ENCODE results near the gene GJB3.
"Not testable (repeated sequence)": the region's sequence is repeated elsewhere in the genome, so short reads cannot be mapped to it uniquely, and the experiment has no call there.

GJB3 gene

DNA sequence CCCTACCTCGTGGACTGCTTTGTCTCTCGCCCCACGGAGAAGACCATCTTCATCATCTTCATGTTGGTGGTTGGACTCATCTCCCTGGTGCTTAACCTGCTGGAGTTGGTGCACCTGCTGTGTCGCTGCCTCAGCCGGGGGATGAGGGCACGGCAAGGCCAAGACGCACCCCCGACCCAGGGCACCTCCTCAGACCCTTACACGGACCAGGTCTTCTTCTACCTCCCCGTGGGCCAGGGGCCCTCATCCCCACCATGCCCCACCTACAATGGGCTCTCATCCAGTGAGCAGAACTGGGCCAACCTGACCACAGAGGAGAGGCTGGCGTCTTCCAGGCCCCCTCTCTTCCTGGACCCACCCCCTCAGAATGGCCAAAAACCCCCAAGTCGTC, 13.8 kb downstream of the GJB3 start:
- H3K27me3 ChIP-seq (ENCODE audit: control insufficient read depth, insufficient read depth, low read length, poor library complexity, severe bottlenecking): peaks cover 22% of the 10 kb centered on the region
- H3K9me3 ChIP-seq (ENCODE audit: control insufficient read depth, low read length): no peaks in the 10 kb centered on the region
- H3K4me3 ChIP-seq (ENCODE audit: insufficient read depth, low read depth, low read length): no peak overlapping the region
- H3K4me1 ChIP-seq (ENCODE audit: control insufficient read depth, insufficient read depth, low read length): peaks cover 3% of the 10 kb centered on the region
- 92 to 94% methylated on average over 12 of the region's 12 CpGs for WGBS, 2 experiments
- H3K27ac ChIP-seq (ENCODE audit: insufficient read depth, low read depth, low read length, poor library complexity, severe bottlenecking): no peak overlapping the region
- no peaks in the 10 kb centered on the region for H3K36me3 ChIP-seq (ENCODE audit: control insufficient read depth, insufficient read depth, low read length)

DNA sequence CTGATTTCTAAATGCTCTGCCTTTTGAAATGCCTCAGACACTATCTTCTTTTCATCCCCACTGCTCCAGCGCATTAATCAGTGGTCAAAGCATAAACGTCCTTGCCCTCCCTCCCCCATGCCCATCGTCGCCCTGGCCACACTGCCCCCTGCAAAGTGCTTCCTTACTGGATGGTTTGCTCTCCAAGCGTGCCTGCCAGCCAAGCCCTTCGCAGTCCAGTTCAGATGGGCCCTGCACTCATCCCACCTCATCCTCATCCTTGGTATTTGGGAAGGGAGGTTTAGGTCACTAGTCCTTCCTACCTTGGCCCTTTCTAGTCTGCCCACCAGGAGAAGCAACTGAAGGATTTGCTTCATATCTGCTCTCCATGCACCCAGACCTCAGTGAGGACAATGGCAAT, 14.9 kb downstream of the GJB3 start:
- no peaks in the 10 kb centered on the region for H3K9me3 ChIP-seq (ENCODE audit: control insufficient read depth, low read length)
- H3K27me3 ChIP-seq (ENCODE audit: control insufficient read depth, insufficient read depth, low read length, poor library complexity, severe bottlenecking): peaks cover 22% of the 10 kb centered on the region
- H3K4me3 ChIP-seq (ENCODE audit: insufficient read depth, low read depth, low read length): no peak overlapping the region
- no peak overlapping the region for H3K27ac ChIP-seq (ENCODE audit: insufficient read depth, low read depth, low read length, poor library complexity, severe bottlenecking)
- WGBS, 2 experiments: 85 to 91% methylated on average over 6 of the region's 6 CpGs
- no peaks in the 10 kb centered on the region for H3K36me3 ChIP-seq (ENCODE audit: control insufficient read depth, insufficient read depth, low read length)
- H3K4me1 ChIP-seq (ENCODE audit: control insufficient read depth, insufficient read depth, low read length): peaks cover 3% of the 10 kb centered on the region

DNA sequence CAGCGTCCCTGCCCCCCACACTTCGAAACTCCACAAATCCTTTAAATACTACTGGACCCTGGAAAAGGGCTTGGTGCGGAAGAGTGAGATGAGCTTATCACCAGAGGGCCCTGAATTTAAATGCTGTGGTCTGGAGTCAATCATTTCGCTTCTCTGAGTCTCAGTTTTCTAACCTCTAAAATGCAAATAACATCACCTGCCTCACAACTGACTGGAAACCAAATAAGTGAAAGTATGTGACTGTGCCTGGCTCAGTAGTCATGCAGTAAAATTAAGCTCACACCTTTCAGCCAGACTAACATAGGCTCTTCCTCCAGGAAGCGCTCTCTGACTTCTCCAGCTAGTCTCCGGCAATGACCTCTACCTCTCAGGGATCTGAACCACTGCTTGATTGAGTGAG, 16.0 kb downstream of the GJB3 start:
- H3K4me3 ChIP-seq (ENCODE audit: insufficient read depth, low read depth, low read length): no peak overlapping the region
- H3K4me1 ChIP-seq (ENCODE audit: control insufficient read depth, insufficient read depth, low read length): peaks cover 3% of the 10 kb centered on the region
- H3K36me3 ChIP-seq (ENCODE audit: control insufficient read depth, insufficient read depth, low read length): no peaks in the 10 kb centered on the region
- H3K9me3 ChIP-seq (ENCODE audit: control insufficient read depth, low read length): no peaks in the 10 kb centered on the region
- 82 to 85% methylated on average over 6 of the region's 6 CpGs for WGBS, 2 experiments
- H3K27me3 ChIP-seq (ENCODE audit: control insufficient read depth, insufficient read depth, low read length, poor library complexity, severe bottlenecking): peaks cover 16% of the 10 kb centered on the region
- no peak overlapping the region for H3K27ac ChIP-seq (ENCODE audit: insufficient read depth, low read depth, low read length, poor library complexity, severe bottlenecking)

- Histone ChIP-seq H3K4me3 (ENCODE audit: insufficient read depth, low read depth, low read length) (no peak overlapping the region), H3K36me3 (ENCODE audit: control insufficient read depth, insufficient read depth, low read length) (no peaks in the 10 kb centered on the region), H3K27me3 (ENCODE audit: control insufficient read depth, insufficient read depth, low read length, poor library complexity, severe bottlenecking) (no peaks in the 10 kb centered on the region), H3K4me1 (ENCODE audit: control insufficient read depth, insufficient read depth, low read length) (no peaks in the 10 kb centered on the region), H3K9me3 (ENCODE audit: control insufficient read depth, low read length) (no peaks in the 10 kb centered on the region), H3K27ac (ENCODE audit: insufficient read depth, low read depth, low read length, poor library complexity, severe bottlenecking) (no peak overlapping the region)
- 85 to 98% methylated on average over 6 of the region's 6 CpGs for WGBS, 2 experiments
These were observed 19.2 kb downstream of the GJB3 start for GRCh38 chr1:34800214-34800613.

DNA sequence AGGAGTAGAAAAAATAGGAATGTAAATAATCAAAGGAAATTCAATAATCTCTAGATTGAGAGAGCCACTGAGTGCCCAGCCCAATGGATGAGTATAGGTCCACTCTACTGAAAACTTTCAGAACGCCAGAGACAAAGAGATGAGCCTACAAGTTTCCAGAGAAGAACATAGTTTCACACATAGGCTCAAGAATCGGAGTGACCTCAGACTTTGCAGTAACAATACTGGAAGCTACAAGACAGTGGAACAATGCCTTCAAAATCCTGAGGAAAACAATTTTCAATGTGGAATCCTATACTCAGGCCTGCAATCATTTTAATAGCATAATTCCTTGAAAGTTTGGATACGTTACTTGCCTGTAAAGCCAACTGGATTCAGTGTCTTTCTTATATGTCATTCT, 22.8 kb downstream of the GJB3 start:
- Histone ChIP-seq H3K9me3 (ENCODE audit: control insufficient read depth, low read length) (no peaks in the 10 kb centered on the region), H3K36me3 (ENCODE audit: control insufficient read depth, insufficient read depth, low read length) (no peaks in the 10 kb centered on the region), H3K4me3 (ENCODE audit: insufficient read depth, low read depth, low read length) (no peak overlapping the region), H3K4me1 (ENCODE audit: control insufficient read depth, insufficient read depth, low read length) (no peaks in the 10 kb centered on the region), H3K27me3 (ENCODE audit: control insufficient read depth, insufficient read depth, low read length, poor library complexity, severe bottlenecking) (no peaks in the 10 kb centered on the region), H3K27ac (ENCODE audit: insufficient read depth, low read depth, low read length, poor library complexity, severe bottlenecking) (no peak overlapping the region)
- 92 to 95% methylated on average over 3 of the region's 3 CpGs for whole genome bisulfite sequencing, 2 experiments

GRCh38 chr1:34806396-34806795, 25.4 kb downstream of the GJB3 start:
- no peaks in the 10 kb centered on the region for H3K36me3 ChIP-seq (ENCODE audit: control insufficient read depth, insufficient read depth, low read length)
- H3K27me3 ChIP-seq (ENCODE audit: control insufficient read depth, insufficient read depth, low read length, poor library complexity, severe bottlenecking): no peaks in the 10 kb centered on the region
- no peak overlapping the region for H3K27ac ChIP-seq (ENCODE audit: insufficient read depth, low read depth, low read length, poor library complexity, severe bottlenecking)
- 86 to 89% methylated on average over 3 of the region's 3 CpGs for WGBS, 2 experiments
- H3K4me1 ChIP-seq (ENCODE audit: control insufficient read depth, insufficient read depth, low read length): no peaks in the 10 kb centered on the region
- no peak overlapping the region for H3K4me3 ChIP-seq (ENCODE audit: insufficient read depth, low read depth, low read length)
- no peaks in the 10 kb centered on the region for H3K9me3 ChIP-seq (ENCODE audit: control insufficient read depth, low read length)

DNA sequence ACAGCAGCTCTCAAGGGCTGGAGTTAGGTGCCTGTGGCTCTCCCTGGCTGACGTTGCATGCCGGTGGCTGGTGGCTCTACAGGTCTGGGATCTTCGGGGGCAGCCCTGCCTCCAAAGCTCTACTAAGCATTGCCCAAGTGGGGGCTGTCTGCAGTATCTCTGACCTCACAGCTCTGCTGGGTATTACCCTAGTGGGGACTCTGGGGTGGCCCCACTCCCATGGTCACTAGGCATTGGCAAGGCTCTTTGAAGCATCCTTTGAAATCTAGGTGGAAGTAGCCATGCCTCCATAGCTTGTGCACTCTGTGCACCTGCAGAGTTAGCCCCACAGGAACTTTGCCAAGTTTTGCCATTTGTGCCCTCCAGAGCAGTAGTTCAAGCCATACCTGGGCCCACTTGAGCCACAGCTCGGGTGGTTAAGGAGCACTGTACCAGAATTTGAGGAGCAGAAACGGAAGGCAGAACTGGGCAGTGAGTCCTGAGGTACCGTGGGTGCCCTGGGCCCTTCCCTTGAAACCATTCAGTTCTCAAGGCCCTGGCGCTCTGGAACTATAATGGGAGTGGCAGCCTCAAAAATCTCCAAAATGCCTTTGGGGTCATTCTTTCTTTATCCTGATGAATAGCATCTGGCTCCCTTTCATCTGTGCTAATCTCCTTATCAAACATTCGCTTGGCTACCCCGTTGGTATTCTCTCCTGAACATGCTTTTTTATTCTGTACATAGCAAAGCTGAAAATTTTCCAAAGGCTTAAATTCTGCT, 27.2 kb downstream of the GJB3 start:
- no peaks in the 10 kb centered on the region for H3K4me1 ChIP-seq (ENCODE audit: control insufficient read depth, insufficient read depth, low read length)
- H3K27me3 ChIP-seq (ENCODE audit: control insufficient read depth, insufficient read depth, low read length, poor library complexity, severe bottlenecking): no peaks in the 10 kb centered on the region
- H3K9me3 ChIP-seq (ENCODE audit: control insufficient read depth, low read length): no peaks in the 10 kb centered on the region
- no peak overlapping the region for H3K4me3 ChIP-seq (ENCODE audit: insufficient read depth, low read depth, low read length)
- H3K36me3 ChIP-seq (ENCODE audit: control insufficient read depth, insufficient read depth, low read length): no peaks in the 10 kb centered on the region
- 89 to 90% methylated on average over 9 of the region's 9 CpGs for WGBS, 2 experiments
- no peak overlapping the region for H3K27ac ChIP-seq (ENCODE audit: insufficient read depth, low read depth, low read length, poor library complexity, severe bottlenecking)

GRCh38 chr1:34810781-34811180, 29.8 kb downstream of the GJB3 start:
- H3K4me3 ChIP-seq (ENCODE audit: insufficient read depth, low read depth, low read length); H3K36me3 ChIP-seq (ENCODE audit: control insufficient read depth, insufficient read depth, low read length); H3K9me3 ChIP-seq (ENCODE audit: control insufficient read depth, low read length); H3K4me1 ChIP-seq (ENCODE audit: control insufficient read depth, insufficient read depth, low read length); H3K27ac ChIP-seq (ENCODE audit: insufficient read depth, low read depth, low read length, poor library complexity, severe bottlenecking); H3K27me3 ChIP-seq (ENCODE audit: control insufficient read depth, insufficient read depth, low read length, poor library complexity, severe bottlenecking): not testable (repeated sequence)
- whole genome bisulfite sequencing, 2 experiments: 73 to 95% methylated on average over 3 of the region's 3 CpGs

DNA sequence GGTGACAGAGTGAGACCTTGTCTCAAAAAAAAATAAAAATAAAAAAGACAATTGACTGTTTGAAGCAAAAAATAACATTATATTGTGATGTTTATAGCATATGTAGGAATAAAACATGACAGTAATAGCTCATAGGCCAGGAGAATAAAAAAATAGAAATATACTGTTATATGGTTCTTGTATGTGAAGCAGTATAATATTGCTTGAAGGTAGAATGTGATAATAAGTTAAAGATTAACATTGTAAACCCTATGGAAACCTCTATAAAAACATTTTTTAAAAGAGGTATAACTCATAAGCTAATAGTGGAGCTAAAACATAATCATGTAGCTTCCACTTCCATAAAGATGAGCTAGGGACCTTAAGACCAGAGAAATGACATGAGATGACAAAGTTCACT, 35.3 kb downstream of the GJB3 start:
- no peak overlapping the region for H3K4me3 ChIP-seq (ENCODE audit: insufficient read depth, low read depth, low read length)
- no peaks in the 10 kb centered on the region for H3K27me3 ChIP-seq (ENCODE audit: control insufficient read depth, insufficient read depth, low read length, poor library complexity, severe bottlenecking)
- no peaks in the 10 kb centered on the region for H3K36me3 ChIP-seq (ENCODE audit: control insufficient read depth, insufficient read depth, low read length)
- no peaks in the 10 kb centered on the region for H3K9me3 ChIP-seq (ENCODE audit: control insufficient read depth, low read length)
- H3K27ac ChIP-seq (ENCODE audit: insufficient read depth, low read depth, low read length, poor library complexity, severe bottlenecking): no peak overlapping the region
- H3K4me1 ChIP-seq (ENCODE audit: control insufficient read depth, insufficient read depth, low read length): no peaks in the 10 kb centered on the region

DNA sequence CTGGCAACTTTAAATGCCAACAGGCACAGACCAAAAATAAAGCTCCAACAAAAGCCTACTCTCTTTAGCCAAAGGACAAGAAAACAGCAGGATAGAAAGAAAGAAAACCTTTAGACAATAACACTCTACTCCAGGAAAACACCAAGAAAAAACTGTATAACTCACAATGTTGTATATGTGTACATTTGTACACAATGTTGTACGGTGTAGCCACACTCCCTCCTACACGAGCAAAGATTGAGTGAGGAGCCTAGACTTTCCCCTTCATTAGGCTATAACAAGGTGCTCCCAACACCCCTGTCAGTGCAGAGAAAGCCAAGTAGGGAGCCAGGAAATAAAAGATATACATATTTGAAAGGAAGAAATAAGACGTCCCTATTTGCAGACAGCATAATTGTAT, 35.8 kb downstream of the GJB3 start:
- Histone ChIP-seq H3K27ac (ENCODE audit: insufficient read depth, low read depth, low read length, poor library complexity, severe bottlenecking) (no peak overlapping the region), H3K27me3 (ENCODE audit: control insufficient read depth, insufficient read depth, low read length, poor library complexity, severe bottlenecking) (no peaks in the 10 kb centered on the region), H3K9me3 (ENCODE audit: control insufficient read depth, low read length) (no peaks in the 10 kb centered on the region), H3K36me3 (ENCODE audit: control insufficient read depth, insufficient read depth, low read length) (no peaks in the 10 kb centered on the region), H3K4me1 (ENCODE audit: control insufficient read depth, insufficient read depth, low read length) (no peaks in the 10 kb centered on the region), H3K4me3 (ENCODE audit: insufficient read depth, low read depth, low read length) (no peak overlapping the region)
- WGBS, 2 experiments: 85% methylated on average over 3 of the region's 3 CpGs; no CpG with 5 or more reads in 1 of the 2 experiments

DNA sequence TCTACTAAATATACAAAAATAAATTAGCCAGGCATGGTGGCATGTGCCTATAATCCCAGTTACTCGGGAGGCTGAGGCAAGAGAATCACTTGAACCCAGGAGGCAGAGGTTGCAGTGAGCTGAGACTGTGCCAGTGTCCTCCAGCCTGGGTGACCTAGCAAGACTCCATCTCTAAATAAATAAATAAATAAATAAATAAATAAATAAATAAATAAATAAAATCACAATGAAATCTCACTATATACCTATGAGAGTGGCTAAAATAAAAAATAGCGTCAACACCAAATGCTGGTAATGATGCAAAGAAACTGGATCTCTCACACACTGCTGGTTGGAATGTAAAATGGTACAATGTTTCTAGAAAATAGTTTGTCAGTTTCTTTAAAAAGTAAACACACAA, 37.8 kb downstream of the GJB3 start:
- WGBS, 2 experiments: 92 to 100% methylated on average over 1 to 2 of the region's 2 CpGs

More for the DNA sequence above, 37.8 kb downstream of the GJB3 start:
- H3K27me3 ChIP-seq (ENCODE audit: control insufficient read depth, insufficient read depth, low read length, poor library complexity, severe bottlenecking); H3K4me3 ChIP-seq (ENCODE audit: insufficient read depth, low read depth, low read length); H3K36me3 ChIP-seq (ENCODE audit: control insufficient read depth, insufficient read depth, low read length); H3K27ac ChIP-seq (ENCODE audit: insufficient read depth, low read depth, low read length, poor library complexity, severe bottlenecking); H3K4me1 ChIP-seq (ENCODE audit: control insufficient read depth, insufficient read depth, low read length); H3K9me3 ChIP-seq (ENCODE audit: control insufficient read depth, low read length): not testable (repeated sequence)

All from ectodermal cell (in vitro differentiated cells).